ENCODE measurements around the gene SMG7.

SMG7 gene

GRCh38 chr1:183567584-183567983, 95.3 kb downstream of the SMG7 start:
- no peak for FAIRE-seq

- no peak for FAIRE-seq
Observed at GRCh38 chr1:183568176-183569021, 96.1 kb downstream of the SMG7 start.

GRCh38 chr1:183569141-183569540, 96.8 kb downstream of the SMG7 start:
- no peak for FAIRE-seq

GRCh38 chr1:183569801-183570200, 97.5 kb downstream of the SMG7 start:
- FAIRE-seq: no peak

- FAIRE-seq: no peak
Observed at GRCh38 chr1:183570451-183570850, 98.2 kb downstream of the SMG7 start.

GRCh38 chr1:183571678-183572268, 99.5 kb downstream of the SMG7 start:
- FAIRE-seq: no peak

GRCh38 chr1:183572721-183573120, 100.4 kb downstream of the SMG7 start:
- FAIRE-seq: no peak

- no peak for FAIRE-seq
Observed at GRCh38 chr1:183575606-183576005, 103.3 kb downstream of the SMG7 start.

GRCh38 chr1:183576537-183576936, 104.2 kb downstream of the SMG7 start:
- FAIRE-seq: no peak

- FAIRE-seq: no peak
Observed at GRCh38 chr1:183577897-183578465, 105.7 kb downstream of the SMG7 start.

- FAIRE-seq: no peak
Observed at GRCh38 chr1:183578856-183579255, 106.6 kb downstream of the SMG7 start.

- no peak for FAIRE-seq
Observed at GRCh38 chr1:183580281-183580682, 108.0 kb downstream of the SMG7 start.

GRCh38 chr1:183582021-183582713, 109.9 kb downstream of the SMG7 start:
- FAIRE-seq: no peak

- no peak for FAIRE-seq
Observed at GRCh38 chr1:183583466-183583865, 111.2 kb downstream of the SMG7 start.

GRCh38 chr1:183584147-183584546, 111.8 kb downstream of the SMG7 start:
- FAIRE-seq: no peak

- no peak for FAIRE-seq
Observed at GRCh38 chr1:183585038-183585437, 112.7 kb downstream of the SMG7 start.

GRCh38 chr1:183586455-183586854, 114.2 kb downstream of the SMG7 start:
- FAIRE-seq: no peak

- no peak for FAIRE-seq
Observed at GRCh38 chr1:183586926-183587325, 114.6 kb downstream of the SMG7 start.

- no peak for FAIRE-seq
Observed at GRCh38 chr1:183588827-183589226, 116.5 kb downstream of the SMG7 start.

- FAIRE-seq: no peak
Observed at GRCh38 chr1:183589384-183589783, 117.1 kb downstream of the SMG7 start.

- FAIRE-seq: no peak
Observed at GRCh38 chr1:183589874-183590243, 117.6 kb downstream of the SMG7 start.

GRCh38 chr1:183590244-183591191, 118.2 kb downstream of the SMG7 start, which contains the start of gene NCF2:
TSS of gene NCF2 (minus strand) at chr1:183590459. CDS start at chr1:183590329, 130 bp downstream.
- FAIRE-seq: no peak

All from islet of Langerhans (tissue), 1 donor.